ENCODE data around the gene XRN2. TPM values are rescaled to one million over a fixed set of nuclear protein-coding genes. Genes with fewer than 3 reads are reported as not detected.

The XRN2 gene
- total and polyA plus RNA-seq, 2 donors (not counting 1 experiment from before 2014, with no cell fraction given), result 19.0 to 46.2 TPM

GRCh38 chr20:21355981-21356380, 52.9 kb downstream of the XRN2 start:
- Histone ChIP-seq H3K9me3 (ENCODE audit: control extremely low read depth in 1 of 3, control insufficient read depth in 2 of 3, insufficient read depth in 1 of 3, low read length in 2 of 3) (no peaks in the 10 kb centered on the region), H3K4me2 (replicated peaks; ENCODE audit: low read depth, low read length, poor library complexity, severe bottlenecking) (no peak overlapping the region), H3K4me3 (ENCODE audit: control extremely low read depth in 1 of 5, extremely low read depth in 1 of 5, insufficient read depth in 1 of 5, low read depth in 2 of 5, low read length in 4 of 5) (no peak overlapping the region), H3K79me2 (ENCODE audit: control insufficient read depth, insufficient read depth, low read length) (no peaks in the 10 kb centered on the region), H3K36me3 (replicated peaks in 1 of 2; ENCODE audit: control extremely low read depth in 1 of 2, control insufficient read depth in 1 of 2, extremely low read depth in 1 of 2, insufficient read depth in 2 of 2, low read length in 1 of 2) (peaks cover 21 to 58% of the 10 kb centered on the region in 2 experiments), H4K20me1 (ENCODE audit: control insufficient read depth, insufficient read depth, low read length, poor library complexity, severe bottlenecking) (no peaks in the 10 kb centered on the region), H2AFZ (ENCODE audit: insufficient read depth, low read depth, low read length, poor library complexity, severe bottlenecking) (no peak overlapping the region), H3K27me3 (replicated peaks in 1 of 4; ENCODE audit: control extremely low read depth in 1 of 4, control insufficient read depth in 3 of 4, insufficient read depth in 4 of 4, low read length in 3 of 4) (no peaks in the 10 kb centered on the region), H3K4me1 (ENCODE audit: control insufficient read depth in 2 of 2, insufficient read depth in 2 of 2, low read length in 2 of 2) (no peaks in the 10 kb centered on the region), H3K27ac (ENCODE audit: low read length in 2 of 2) (no peak overlapping the region), H3K9ac (ENCODE audit: low read length) (no peak overlapping the region)
- Mint-ChIP-seq H3K9me3 (ENCODE audit: insufficient read depth) (no peaks in the 10 kb centered on the region), H3K27me3 (no peaks in the 10 kb centered on the region), H3K4me3 (no peak overlapping the region), H3K27ac (no peak overlapping the region), H3K4me1 (no peaks in the 10 kb centered on the region)
- POLR2A ChIA-PET, result no interaction called here
- WGBS (ENCODE audit: insufficient coverage), result no CpG with 5 or more reads among the region's 1 CpG
- DNase-seq (no peak), ATAC-seq (ENCODE audit: low read depth) (no peak)
- CTCF ChIA-PET, result no interaction called here
- intact Hi-C loops (cut with micrococcal nuclease), result no loop called here
- TF ChIP-seq EZH2 (IDR thresholded peaks at IDR 0.05; ENCODE audit: borderline replicate concordance, insufficient read depth, low read depth, low read length, poor library complexity, severe bottlenecking), result no peak
- TF ChIP-seq CTCF (IDR thresholded peaks at IDR 0.05), result no peak

GRCh38 chr20:21356386-21356785, 53.3 kb downstream of the XRN2 start:
- POLR2A ChIA-PET, result no interaction called here
- ATAC-seq (ENCODE audit: low read depth), result no peak

More at GRCh38 chr20:21356386-21356785, 53.3 kb downstream of the XRN2 start:
- CTCF ChIA-PET, result no interaction called here
- no peaks in the 10 kb centered on the region for H3K79me2 ChIP-seq (ENCODE audit: control insufficient read depth, insufficient read depth, low read length)
- H3K27ac ChIP-seq (ENCODE audit: low read length in 2 of 2), result no peak overlapping the region
- no peak overlapping the region for H3K9ac ChIP-seq (ENCODE audit: low read length)
- no peak overlapping the region for H2AFZ ChIP-seq (ENCODE audit: insufficient read depth, low read depth, low read length, poor library complexity, severe bottlenecking)
- H3K4me1 ChIP-seq (ENCODE audit: control insufficient read depth in 2 of 2, insufficient read depth in 2 of 2, low read length in 2 of 2), result no peaks in the 10 kb centered on the region
- no peaks in the 10 kb centered on the region for H3K4me1 Mint-ChIP-seq
- H3K4me3 ChIP-seq (ENCODE audit: control extremely low read depth in 1 of 5, extremely low read depth in 1 of 5, insufficient read depth in 1 of 5, low read depth in 2 of 5, low read length in 4 of 5), result no peak overlapping the region
- H3K4me3 Mint-ChIP-seq, result no peak overlapping the region
- peaks cover 20 to 55% of the 10 kb centered on the region in 2 experiments for H3K36me3 ChIP-seq (replicated peaks in 1 of 2; ENCODE audit: control extremely low read depth in 1 of 2, control insufficient read depth in 1 of 2, extremely low read depth in 1 of 2, insufficient read depth in 2 of 2, low read length in 1 of 2)
- no peak overlapping the region for H3K27ac Mint-ChIP-seq
- intact Hi-C loops (cut with micrococcal nuclease), result no loop called here
- no peaks in the 10 kb centered on the region for H4K20me1 ChIP-seq (ENCODE audit: control insufficient read depth, insufficient read depth, low read length, poor library complexity, severe bottlenecking)
- no peak overlapping the region for H3K4me2 ChIP-seq (replicated peaks; ENCODE audit: low read depth, low read length, poor library complexity, severe bottlenecking)
- DNase-seq, result no peak
- H3K9me3 Mint-ChIP-seq (ENCODE audit: insufficient read depth), result no peaks in the 10 kb centered on the region
- no peak for TF ChIP-seq EZH2 (IDR thresholded peaks at IDR 0.05; ENCODE audit: borderline replicate concordance, insufficient read depth, low read depth, low read length, poor library complexity, severe bottlenecking)
- no peak for TF ChIP-seq CTCF (IDR thresholded peaks at IDR 0.05)
- H3K27me3 Mint-ChIP-seq, result no peaks in the 10 kb centered on the region
- H3K9me3 ChIP-seq (ENCODE audit: control extremely low read depth in 1 of 3, control insufficient read depth in 2 of 3, insufficient read depth in 1 of 3, low read length in 2 of 3), result no peaks in the 10 kb centered on the region
- H3K27me3 ChIP-seq (replicated peaks in 1 of 4; ENCODE audit: control extremely low read depth in 1 of 4, control insufficient read depth in 3 of 4, insufficient read depth in 4 of 4, low read length in 3 of 4), result no peaks in the 10 kb centered on the region
